ENCODE results near the gene KRT38.
A peak's percentile ranks its signal among the peaks of the same experiment; 100 is the strongest.
"Not testable (repeated sequence)": the region's sequence is repeated elsewhere in the genome, so short reads cannot be mapped to it uniquely, and the experiment has no call there.

KRT38 gene

DNA sequence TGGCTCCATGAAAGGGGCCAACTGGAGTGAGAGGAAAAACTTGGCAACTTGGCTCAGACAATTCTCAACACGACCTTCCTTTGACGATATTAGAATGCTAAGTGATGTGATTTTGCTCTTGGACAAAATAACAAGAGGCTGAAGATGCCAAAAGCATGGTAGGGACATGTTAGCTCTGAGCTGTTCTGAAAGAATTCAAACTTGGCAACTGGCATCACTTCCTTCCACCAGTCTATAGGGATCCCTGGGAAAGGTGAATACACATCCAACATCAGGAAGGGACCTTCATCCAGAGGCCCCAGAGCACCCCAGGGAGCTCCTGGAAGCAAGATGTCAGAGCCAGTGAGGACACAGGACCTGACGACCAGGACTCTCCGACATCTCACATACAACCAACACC, 20.6 kb downstream of the KRT38 start:
- no peak for DNase-seq

DNA sequence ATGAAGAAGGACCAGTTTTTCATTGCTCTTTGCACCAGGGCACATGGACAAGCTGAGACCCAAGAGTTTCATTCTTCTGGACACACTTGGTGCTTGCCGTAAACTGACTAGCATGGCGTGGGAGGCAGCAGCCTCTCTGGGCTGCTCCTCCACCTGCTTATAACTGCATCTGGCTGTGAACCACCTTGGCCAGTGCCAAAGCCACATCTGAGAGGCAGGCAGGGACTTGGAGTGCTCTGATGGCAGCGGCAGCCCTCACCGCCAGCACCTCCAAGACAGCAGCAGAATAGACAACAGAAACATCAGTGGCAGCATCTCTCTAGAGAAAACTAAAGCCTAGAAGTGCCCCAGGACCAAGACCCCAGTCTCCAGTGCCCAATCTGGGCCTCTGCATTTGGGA, 21.1 kb downstream of the KRT38 start:
- DNase-seq: no peak

GRCh38 chr17:41418116-41418860, 22.5 kb downstream of the KRT38 start:
- no peak for DNase-seq

GRCh38 chr17:41417576-41418015, 23.2 kb downstream of the KRT38 start:
- no peak for DNase-seq

DNA sequence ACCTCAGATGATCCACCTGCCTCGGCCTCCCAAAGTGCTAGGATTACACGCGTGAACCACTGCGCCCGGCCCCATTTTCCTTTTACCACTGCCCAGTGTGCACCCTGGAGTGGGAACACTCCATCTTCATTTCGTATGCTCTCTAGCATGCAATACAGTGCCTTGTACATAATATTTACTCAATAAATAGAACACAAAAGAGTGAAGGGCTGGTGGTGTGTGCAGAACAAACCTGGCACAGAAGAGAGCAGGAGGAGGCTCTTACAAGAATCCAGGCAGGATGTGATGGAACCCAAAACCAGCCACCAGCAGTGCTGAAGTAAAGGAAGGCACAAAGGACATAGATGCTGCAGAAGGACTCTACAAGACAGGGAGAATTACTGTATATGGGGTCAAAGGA, 23.7 kb downstream of the KRT38 start:
- DNase-seq: no peak

DNA sequence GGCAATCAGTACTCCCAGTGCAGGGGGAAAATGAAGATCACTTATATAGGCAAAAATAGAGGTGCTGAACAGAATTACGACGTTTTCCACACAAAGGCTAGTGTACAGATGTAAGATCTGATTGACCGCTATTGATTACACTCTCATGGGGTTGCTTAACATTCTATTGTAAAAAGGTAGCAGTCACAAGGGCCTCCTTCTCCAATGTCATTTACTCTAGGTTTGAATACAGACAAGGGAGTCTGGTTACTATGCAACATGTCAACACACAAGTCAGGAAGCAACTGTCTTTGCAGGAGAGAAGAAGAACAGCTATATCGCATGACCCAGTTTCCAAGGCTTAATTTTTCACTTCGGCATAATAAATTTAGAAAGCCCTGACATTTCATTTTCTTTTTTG, 24.3 kb downstream of the KRT38 start:
- DNase-seq: no peak

DNA sequence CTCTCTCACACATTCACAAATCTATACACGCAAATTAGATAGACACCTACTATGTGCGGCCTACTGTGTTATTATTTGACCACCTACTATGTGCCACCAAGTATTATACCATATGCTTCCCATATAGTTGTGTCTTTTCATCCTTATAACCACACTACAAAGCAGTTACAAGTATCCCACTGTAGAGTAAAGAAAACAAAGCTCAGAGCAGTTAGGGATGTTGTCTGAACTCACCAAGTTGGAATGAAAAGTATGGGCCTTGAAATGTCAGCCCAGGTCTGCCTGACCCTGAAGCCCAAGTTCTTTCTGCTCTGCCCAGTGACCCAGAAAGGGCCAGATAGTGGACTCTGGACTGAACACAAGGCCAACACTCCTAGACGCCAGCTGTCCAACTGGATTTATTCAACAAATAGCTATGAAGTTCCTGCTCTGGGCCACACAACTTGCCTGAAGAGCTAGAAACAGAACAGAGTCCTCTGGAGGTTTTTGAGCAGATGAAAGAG, 24.9 kb downstream of the KRT38 start:
- DNase-seq: no peak

GRCh38 chr17:41415411-41415810, 25.4 kb downstream of the KRT38 start:
- no peak for DNase-seq

GRCh38 chr17:41413982-41414381, 26.8 kb downstream of the KRT38 start:
- DNase-seq: no peak

DNA sequence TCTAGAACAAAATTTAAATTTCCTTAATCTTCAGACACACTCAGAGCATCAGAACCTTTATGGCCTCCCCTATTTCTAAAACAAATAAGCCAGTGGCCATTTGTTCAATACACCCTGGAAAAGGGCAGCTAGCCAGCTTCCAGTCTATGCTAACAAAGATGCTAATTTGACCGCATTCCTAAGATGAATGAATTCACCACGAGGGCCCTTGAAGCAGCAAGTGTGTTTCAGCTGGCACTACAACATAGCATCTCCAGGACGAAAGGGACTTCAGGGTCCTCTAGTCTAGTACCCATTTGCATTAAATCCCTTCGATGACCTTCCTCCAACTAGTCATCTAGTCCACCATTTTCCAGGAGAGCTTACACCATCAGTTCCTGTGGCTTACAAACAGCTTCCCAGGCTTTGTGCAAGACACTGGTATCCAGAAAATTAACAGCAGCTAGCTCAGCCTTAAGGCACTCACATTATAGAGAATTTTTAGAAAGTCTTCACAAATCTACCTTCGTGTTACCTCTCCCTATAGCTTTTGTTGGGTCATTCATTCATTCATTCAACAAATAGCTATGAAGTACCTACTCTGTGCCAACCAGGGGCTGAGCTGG, 27.3 kb downstream of the KRT38 start:
- no peak for DNase-seq

- DNase-seq: no peak
Measured at GRCh38 chr17:41411072-41411840, 29.5 kb downstream of the KRT38 start.

DNA sequence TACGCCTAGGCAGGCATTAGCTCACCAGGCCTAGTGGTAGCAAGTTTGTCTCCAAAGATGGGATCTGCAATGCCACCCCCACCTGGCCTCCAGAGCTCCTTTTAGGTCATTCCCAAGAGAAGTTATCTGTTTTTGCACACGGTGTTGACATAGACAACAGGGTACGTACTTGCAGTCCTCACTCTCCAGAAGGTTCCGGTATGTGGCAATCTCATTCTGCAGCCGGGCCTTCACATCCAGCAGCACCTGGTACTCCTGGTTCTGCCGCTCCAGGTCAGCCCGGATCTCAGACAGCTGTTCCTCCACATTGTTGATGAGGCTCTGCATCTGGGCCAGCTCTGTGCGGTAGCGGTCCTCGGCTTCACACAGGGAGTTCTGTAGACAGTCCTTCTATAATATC, 33.6 kb downstream of the KRT38 start:
- no peak for DNase-seq

- DNase-seq: no peak
Measured at GRCh38 chr17:41406205-41406604, 34.6 kb downstream of the KRT38 start.

- peak; percentile 60 for DNase-seq
Measured at GRCh38 chr17:41404024-41404671, 36.6 kb downstream of the KRT38 start.

DNA sequence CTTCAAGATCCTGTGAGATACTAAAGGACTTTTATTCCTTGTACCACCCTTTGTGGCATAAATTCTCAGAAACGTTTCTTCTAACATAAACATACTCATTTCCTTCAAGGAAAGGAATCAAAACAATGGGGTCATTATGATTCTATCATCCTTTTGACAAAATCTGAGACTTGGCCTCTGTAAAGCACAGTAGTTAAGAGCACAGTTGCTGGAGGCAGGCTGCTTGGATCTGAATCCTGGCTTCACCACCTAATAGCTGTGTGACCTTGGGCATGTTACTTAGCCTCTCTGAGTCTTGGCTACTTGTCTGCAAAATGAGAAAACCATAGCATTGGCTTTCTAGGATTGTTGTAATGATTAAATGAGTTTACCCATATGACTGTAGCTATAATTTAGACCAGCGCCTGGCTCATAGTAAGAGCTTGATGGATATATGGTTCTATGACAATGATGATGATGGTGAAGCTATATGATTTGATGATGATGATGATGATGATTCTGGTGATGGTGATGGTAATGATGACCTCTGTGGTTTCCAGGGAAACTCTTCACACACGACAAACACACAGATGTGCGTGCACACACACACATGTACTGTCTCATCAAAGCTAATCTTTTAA, 37.3 kb downstream of the KRT38 start:
- DNase-seq: no peak

- DNase-seq: no peak
Measured at GRCh38 chr17:41402161-41402560, 38.6 kb downstream of the KRT38 start.

DNA sequence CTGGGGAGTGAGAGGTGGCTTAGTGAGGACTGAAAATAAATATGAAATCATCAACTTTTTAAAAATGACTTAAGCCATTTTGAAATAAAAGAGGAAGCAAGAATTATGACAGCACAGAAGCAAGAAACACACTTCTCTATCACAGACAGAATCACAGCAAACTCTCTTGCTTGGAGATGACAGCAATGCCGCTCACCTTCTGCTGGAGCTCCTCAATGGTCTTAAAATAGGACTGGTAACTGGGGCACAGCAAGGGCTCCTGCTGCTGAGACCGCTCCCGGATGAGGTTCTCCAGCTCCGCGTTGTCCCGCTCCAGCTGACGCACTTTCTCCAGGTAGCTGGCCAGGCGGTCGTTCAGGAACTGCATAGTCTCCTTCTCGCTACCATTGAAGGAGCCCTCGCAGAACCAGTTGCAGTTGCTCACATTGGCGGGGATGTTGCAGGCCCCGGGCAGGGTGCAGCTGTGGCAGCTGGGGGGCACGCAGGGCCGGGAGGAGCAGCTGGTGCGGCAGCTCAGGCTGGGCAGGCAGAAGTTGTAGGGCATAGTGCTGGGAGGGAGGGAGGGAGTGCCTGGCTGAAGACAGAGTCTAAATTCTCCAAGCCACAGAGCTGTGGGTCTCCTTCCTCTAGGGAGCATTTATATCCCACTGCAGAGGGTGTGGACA, 43.7 kb downstream of the KRT38 start, which contains the start of gene KRT31:
Gene KRT31, minus strand, starts transcription at position 613 of the 665 bp plus-strand sequence. Its CDS starts 69 bp downstream, at position 544.
- DNase-seq: no peak

- DNase-seq: no peak
Measured at GRCh38 chr17:41396340-41396739, 44.4 kb downstream of the KRT38 start.

DNA sequence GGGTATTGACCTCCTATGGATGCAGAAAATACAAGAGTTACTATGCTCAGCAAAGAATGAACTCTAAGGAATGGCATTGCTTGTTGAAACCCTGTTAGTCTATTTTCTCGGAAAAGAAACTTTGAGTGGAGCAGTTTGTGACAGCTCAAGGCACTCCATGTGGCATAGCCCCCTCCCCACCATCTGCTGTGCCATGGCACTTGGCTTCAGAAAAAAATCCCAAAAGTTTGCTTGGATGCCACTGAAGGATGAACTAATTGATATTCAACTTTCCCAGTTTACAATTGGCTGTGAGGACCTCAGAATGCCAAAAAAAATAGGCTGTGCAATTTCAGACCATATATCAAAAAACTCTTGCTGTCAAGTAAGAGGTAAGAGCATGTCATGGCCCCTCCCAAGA, 45.2 kb downstream of the KRT38 start:
- no peak for DNase-seq

- DNase-seq: not testable (repeated sequence)
Measured at GRCh38 chr17:41395044-41395443, 45.7 kb downstream of the KRT38 start.

DNA sequence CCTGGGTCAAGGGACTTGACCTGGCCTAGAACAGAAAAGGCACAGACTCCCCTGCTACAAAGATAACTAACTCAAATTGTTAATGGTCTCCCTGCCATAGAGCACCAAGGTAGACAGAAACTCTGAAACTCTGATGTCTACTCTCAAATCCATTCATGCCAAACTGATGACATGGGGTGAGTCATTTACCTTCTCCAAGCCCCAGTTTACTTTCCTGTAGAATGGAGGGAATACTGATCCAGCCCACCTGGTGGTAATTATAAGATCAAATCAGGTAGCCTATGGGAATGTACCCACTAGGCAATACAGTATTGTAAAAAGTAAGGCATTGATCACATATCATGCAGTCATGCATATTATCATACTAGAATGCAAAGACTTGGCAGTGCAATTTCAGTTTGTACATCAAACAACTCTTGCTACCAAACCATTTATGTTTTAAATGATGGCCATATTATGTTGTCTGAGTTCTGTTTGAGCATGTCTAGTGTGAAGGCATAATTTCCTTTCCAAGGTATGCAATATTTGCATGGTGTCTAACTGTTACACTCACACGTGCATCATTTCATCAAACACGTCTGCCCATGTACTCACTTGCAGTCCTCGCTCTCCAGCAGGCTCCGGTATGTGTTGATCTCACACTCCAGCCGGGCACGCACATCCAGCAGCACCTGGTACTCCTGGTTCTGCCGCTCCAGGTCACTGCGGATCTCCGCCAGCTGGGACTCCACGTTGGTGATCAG, 46.4 kb downstream of the KRT38 start:
- no peak for DNase-seq

All from activated naive CD4-positive, alpha-beta T cell treated with Interleukin-2 at 50 U/mL for 16 hours (primary cell).